GM13976 (cell line): ENCODE data around the gene SP140.

ENCODE experiments used
- DNase-seq: peaks from one replicate; pipeline ENCODE4 v3.0.0; 2012; ENCODE audit warnings: low spot score
- in situ Hi-C: fragments of 300-500 bp; cut with MboI; formaldehyde crosslinking; loops from one replicate; pipeline ENCODE4 v1.12.0; 2022; ENCODE audit warnings: low sequenced_read_pairs, mixed read lengths, inconsistent platforms; ENCODE audit not compliant: unreplicated experiment
- TF ChIP-seq, protein P1 (sequence below): IDR thresholded peaks from 2 replicates; pipeline ENCODE4 v1.5.1; 2012; ENCODE audit warnings: borderline replicate concordance, mild to moderate bottlenecking; ENCODE audit not compliant: insufficient read depth; ENCODE audit errors: extremely low read depth, missing control alignments, control extremely low read depth

The SP140 gene

DNA sequence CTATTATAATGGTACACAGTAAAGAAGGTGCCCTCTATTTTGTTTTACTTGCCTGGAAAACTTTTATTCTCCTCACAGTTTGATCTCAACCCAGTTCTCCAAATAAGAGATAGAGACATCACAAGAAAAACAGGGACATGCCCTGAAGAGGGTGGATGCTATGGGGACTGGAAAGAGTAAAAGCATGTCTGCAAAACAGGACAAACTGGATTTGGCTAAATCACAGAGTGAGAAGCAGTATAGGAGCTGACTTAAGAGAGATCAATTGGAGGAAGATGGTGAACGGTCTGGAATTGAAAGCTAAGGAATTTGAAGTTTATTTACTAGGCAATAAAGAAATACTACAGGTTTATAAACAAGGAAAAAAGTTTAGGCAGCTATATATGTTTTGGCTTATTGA is 134.5 kb downstream of the SP140 start:
- in situ Hi-C loops = no loop called here
- DNase-seq = no peak
- TF ChIP-seq, protein P1, sequence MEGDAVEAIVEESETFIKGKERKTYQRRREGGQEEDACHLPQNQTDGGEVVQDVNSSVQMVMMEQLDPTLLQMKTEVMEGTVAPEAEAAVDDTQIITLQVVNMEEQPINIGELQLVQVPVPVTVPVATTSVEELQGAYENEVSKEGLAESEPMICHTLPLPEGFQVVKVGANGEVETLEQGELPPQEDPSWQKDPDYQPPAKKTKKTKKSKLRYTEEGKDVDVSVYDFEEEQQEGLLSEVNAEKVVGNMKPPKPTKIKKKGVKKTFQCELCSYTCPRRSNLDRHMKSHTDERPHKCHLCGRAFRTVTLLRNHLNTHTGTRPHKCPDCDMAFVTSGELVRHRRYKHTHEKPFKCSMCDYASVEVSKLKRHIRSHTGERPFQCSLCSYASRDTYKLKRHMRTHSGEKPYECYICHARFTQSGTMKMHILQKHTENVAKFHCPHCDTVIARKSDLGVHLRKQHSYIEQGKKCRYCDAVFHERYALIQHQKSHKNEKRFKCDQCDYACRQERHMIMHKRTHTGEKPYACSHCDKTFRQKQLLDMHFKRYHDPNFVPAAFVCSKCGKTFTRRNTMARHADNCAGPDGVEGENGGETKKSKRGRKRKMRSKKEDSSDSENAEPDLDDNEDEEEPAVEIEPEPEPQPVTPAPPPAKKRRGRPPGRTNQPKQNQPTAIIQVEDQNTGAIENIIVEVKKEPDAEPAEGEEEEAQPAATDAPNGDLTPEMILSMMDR = no peak

GRCh38 chr2:230362030-230362691 is 136.6 kb downstream of the SP140 start:
- TF ChIP-seq, protein P1 = no peak
- in situ Hi-C loops = no loop called here
- DNase-seq = no peak
